Natural killer cell (primary cell): ENCODE data around the gene LRRC32. TPM values are rescaled to one million over a fixed set of nuclear protein-coding genes. Genes with fewer than 3 reads are reported as not detected.

ENCODE experiments used
- ATAC-seq, 3 donors: fragments of 150-1000 bp in 2 of 3; fragments of 200-7000 bp in 1 of 3; cut with Tn5 transposase; 1 replicate in 1 of 3; 2 replicates in 2 of 3; pipeline ENCODE4 v1.10.0; 2021; ENCODE audit warnings: mild to moderate bottlenecking in 2 of 3, moderate library complexity in 2 of 3
- DNase-seq, 2 donors: peaks; one replicate each; pipeline versions ENCODE4 v3.0.0 to v3.0.0-alpha.2; 2013 to 2021; ENCODE audit warnings: mixed read lengths in 1 of 2
- H3K27ac ChIP-seq: one replicate; pipeline ENCODE4 v1.5.1; 2013; ENCODE audit warnings: mild to moderate bottlenecking, low read length
- H3K27me3 ChIP-seq: one replicate; pipeline ENCODE4 v1.6.1; 2013; ENCODE audit warnings: low read length; ENCODE audit not compliant: control insufficient read depth, insufficient read depth
- H3K36me3 ChIP-seq: one replicate; pipeline ENCODE4 v1.6.1; 2013; ENCODE audit warnings: low read length; ENCODE audit not compliant: control insufficient read depth, insufficient read depth
- H3K4me1 ChIP-seq: one replicate; pipeline ENCODE4 v1.6.1; 2013; ENCODE audit warnings: low read length; ENCODE audit not compliant: control insufficient read depth, insufficient read depth
- H3K4me3 ChIP-seq: one replicate; pipeline ENCODE4 v1.5.1; 2013; ENCODE audit warnings: low read length
- H3K9me3 ChIP-seq: one replicate; pipeline ENCODE4 v1.6.1; 2013; ENCODE audit warnings: low read length; ENCODE audit not compliant: control insufficient read depth, insufficient read depth
- H3K27ac Mint-ChIP-seq, 2 donors: one replicate each; pipeline ENCODE4 v1.8.0; 2022; ENCODE audit warnings: mild to moderate bottlenecking in 2 of 2, mixed read lengths in 2 of 2, moderate library complexity in 1 of 2
- H3K27me3 Mint-ChIP-seq, 2 donors: one replicate each; pipeline ENCODE4 v1.8.0; 2022; ENCODE audit warnings: low read depth in 2 of 2, mixed read lengths in 2 of 2
- H3K36me3 Mint-ChIP-seq: one replicate; pipeline ENCODE4 v1.8.0; 2022; ENCODE audit warnings: mixed read lengths
- H3K4me1 Mint-ChIP-seq, 2 donors: one replicate each; pipeline ENCODE4 v1.8.0; 2022; ENCODE audit warnings: mixed read lengths in 2 of 2
- H3K4me3 Mint-ChIP-seq: one replicate; pipeline ENCODE4 v1.8.0; 2022; ENCODE audit warnings: mild to moderate bottlenecking, moderate library complexity, mixed read lengths
- H3K9me3 Mint-ChIP-seq, 2 donors: one replicate each; pipeline ENCODE4 v1.8.0; 2022; ENCODE audit warnings: mixed read lengths in 2 of 2
- CTCF ChIP-seq: fragments of 200-600 bp; IDR thresholded peaks from one replicate; pipeline ENCODE4 v1.8.0; 2022; ENCODE audit warnings: antibody characterized with exemption
- WGBS: methylation state at CpG from one replicate; pipeline ENCODE4 v1.1.7; 2013; ENCODE audit warnings: missing lambda C conversion rate; ENCODE audit not compliant: insufficient coverage; 5-methylcytosine and 5-hydroxymethylcytosine counted together
- intact Hi-C: fragments of 100-400 bp; cut with micrococcal nuclease; formaldehyde crosslinking; loops from one replicate; pipeline ENCODE4 v1.14.2; 2022
- total RNA-seq, 4 donors: library from RNA; stranded (reverse); fragments of 120-200 nt in 1 of 4; gene quantifications; one replicate each; pipeline versions ENCODE4 v1.2.3 to v1.2.4, GENCODE V29; 2013 to 2022

Gene LRRC32
- total RNA-seq, 3 donors from 2014 or later (not counting 1 experiment from before 2014, with no cell fraction given): 0.14 to 1.4 (median 1.4) TPM

GRCh38 chr11:76653674-76654284 is 16.8 kb downstream of the LRRC32 start:
- Mint-ChIP-seq H3K4me1 (peaks cover 0 to 8% of the 10 kb centered on the region in 2 donors), H3K4me3 (no peak overlapping the region), H3K9me3 (no peaks in the 10 kb centered on the region), H3K36me3 (no peaks in the 10 kb centered on the region), H3K27ac (no peak overlapping the region), H3K27me3 (peaks cover 0 to 8% of the 10 kb centered on the region in 2 donors)
- H3K27ac ChIP-seq: no peak overlapping the region
- H3K36me3 ChIP-seq: no peaks in the 10 kb centered on the region
- 86% methylated on average over 9 of the region's 10 CpGs for WGBS
- no peak for ATAC-seq
- peak in 1 of 2 donors; percentile 9 for DNase-seq
- no peaks in the 10 kb centered on the region for H3K9me3 ChIP-seq
- no peak for TF ChIP-seq CTCF
- no peaks in the 10 kb centered on the region for H3K27me3 ChIP-seq
- intact Hi-C loops: no loop called here
- no peaks in the 10 kb centered on the region for H3K4me1 ChIP-seq
- no peak overlapping the region for H3K4me3 ChIP-seq

GRCh38 chr11:76653012-76653673 is 17.4 kb downstream of the LRRC32 start:
- Mint-ChIP-seq H3K27me3 (peaks cover 0 to 8% of the 10 kb centered on the region in 2 donors), H3K9me3 (no peaks in the 10 kb centered on the region), H3K4me3 (no peak overlapping the region), H3K36me3 (no peaks in the 10 kb centered on the region), H3K27ac (no peak overlapping the region), H3K4me1 (peaks cover 0 to 8% of the 10 kb centered on the region in 2 donors)
- Histone ChIP-seq H3K27me3 (no peaks in the 10 kb centered on the region), H3K4me1 (no peaks in the 10 kb centered on the region), H3K9me3 (no peaks in the 10 kb centered on the region), H3K36me3 (no peaks in the 10 kb centered on the region), H3K4me3 (no peak overlapping the region), H3K27ac (no peak overlapping the region)
- WGBS: 88% methylated on average over 12 of the region's 12 CpGs
- intact Hi-C loops: no loop called here
- ATAC-seq (no peak), DNase-seq (no peak)
- TF ChIP-seq CTCF: no peak

GRCh38 chr11:76649851-76650372 is 20.6 kb downstream of the LRRC32 start:
- Histone ChIP-seq H3K27ac (no peak overlapping the region), H3K36me3 (no peaks in the 10 kb centered on the region), H3K9me3 (no peaks in the 10 kb centered on the region), H3K4me1 (no peaks in the 10 kb centered on the region), H3K4me3 (no peak overlapping the region), H3K27me3 (no peaks in the 10 kb centered on the region)
- no peak for TF ChIP-seq CTCF
- WGBS: 91% methylated on average over 2 of the region's 2 CpGs
- intact Hi-C loops: no loop called here
- no peak for ATAC-seq
- DNase-seq: no peak
- Mint-ChIP-seq H3K27me3 (peaks cover 4 to 20% of the 10 kb centered on the region in 2 donors), H3K4me3 (no peak overlapping the region), H3K36me3 (no peaks in the 10 kb centered on the region), H3K9me3 (peaks cover 0 to 5% of the 10 kb centered on the region in 2 donors), H3K27ac (no peak overlapping the region), H3K4me1 (no peaks in the 10 kb centered on the region)
